ENCODE data around the gene HCFC1R1.

HCFC1R1 gene

DNA sequence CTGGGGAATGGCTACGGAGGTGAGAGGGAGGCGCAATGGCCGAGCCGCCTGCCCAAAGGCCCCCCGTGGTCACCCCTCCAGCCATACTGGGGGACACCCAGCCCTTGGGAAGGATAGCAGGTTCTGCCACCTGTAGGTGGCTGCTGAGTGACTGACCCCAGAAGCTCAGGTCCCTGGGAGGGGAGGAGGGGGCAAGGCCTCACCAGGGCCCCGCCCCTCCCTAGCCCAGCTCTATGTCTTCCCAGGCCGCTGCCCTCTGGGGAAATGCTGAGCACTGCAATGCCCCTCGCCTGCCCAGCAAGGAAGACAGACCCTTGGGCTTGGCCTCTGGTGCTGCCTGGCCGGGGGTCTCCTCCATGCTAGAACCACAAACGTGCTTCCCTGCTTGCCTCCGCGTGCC is 22.4 kb downstream of the HCFC1R1 start:
- in situ Hi-C loops (cut with MboI; ENCODE audit: low sequenced_read_pairs), result no loop called here

DNA sequence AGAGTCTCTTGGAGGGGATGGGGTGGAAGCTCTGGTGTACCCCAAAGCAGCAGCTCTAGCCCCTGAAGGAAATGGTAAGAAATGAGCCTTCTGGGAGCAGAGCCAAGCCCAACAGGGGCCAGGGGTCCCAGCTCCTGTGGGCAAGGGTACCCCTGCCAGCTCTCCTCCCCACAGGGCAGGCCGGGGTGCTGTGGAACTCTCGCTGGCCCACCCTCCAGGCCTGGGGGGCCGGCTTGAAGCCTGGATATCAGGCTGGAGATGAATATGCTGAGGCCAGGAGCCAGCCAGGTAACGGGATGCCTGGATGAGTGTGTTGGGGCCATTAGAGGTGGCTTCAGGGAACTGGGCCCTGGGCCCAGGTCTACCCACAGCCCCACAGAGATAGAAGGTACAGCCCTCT is 23.2 kb downstream of the HCFC1R1 start:
- in situ Hi-C loops (cut with MboI; ENCODE audit: low sequenced_read_pairs), result no loop called here

DNA sequence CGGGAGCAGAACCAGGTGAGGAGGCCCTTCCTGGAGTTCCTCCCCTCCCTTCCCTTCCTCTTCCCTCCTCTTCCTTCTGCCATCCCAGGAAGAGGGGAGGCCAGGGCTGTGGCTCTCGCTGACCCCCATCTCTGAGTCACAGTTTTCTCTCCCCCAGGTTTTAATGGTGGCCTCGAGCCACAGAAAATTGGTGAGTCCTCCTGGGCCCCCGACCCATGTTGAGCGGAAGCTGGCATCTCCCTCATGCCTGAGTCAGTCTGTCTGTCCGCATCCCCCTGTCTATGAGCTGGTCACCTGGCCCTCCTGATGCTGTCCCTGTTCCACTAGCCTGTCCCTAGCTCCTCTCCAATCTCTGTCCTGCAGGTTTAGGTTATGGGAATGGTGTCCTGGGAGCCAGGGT is 23.8 kb downstream of the HCFC1R1 start:
- in situ Hi-C loops (cut with MboI; ENCODE audit: low sequenced_read_pairs), result no loop called here

DNA sequence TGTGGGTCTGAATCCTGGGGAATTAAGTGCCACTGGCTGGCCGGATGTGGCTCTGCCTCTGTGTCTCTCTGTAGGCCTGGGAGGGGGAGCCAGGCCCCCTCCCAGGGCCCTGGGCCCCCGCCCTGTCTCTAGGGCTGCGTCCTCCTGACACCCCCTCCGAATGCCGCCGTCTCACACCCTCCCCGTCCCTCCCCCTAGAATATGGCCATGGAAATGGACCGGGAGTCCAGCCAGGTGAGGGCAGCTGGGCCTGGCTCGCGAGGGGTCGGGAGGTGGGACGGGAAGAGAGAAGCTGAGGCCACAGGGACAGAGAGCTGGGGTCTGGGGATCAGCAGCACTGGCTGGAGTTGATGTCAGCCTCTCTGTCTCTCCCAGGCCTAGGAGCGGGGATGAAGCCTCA is 27.4 kb downstream of the HCFC1R1 start:
- in situ Hi-C loops (cut with MboI; ENCODE audit: low sequenced_read_pairs), result no loop called here

DNA sequence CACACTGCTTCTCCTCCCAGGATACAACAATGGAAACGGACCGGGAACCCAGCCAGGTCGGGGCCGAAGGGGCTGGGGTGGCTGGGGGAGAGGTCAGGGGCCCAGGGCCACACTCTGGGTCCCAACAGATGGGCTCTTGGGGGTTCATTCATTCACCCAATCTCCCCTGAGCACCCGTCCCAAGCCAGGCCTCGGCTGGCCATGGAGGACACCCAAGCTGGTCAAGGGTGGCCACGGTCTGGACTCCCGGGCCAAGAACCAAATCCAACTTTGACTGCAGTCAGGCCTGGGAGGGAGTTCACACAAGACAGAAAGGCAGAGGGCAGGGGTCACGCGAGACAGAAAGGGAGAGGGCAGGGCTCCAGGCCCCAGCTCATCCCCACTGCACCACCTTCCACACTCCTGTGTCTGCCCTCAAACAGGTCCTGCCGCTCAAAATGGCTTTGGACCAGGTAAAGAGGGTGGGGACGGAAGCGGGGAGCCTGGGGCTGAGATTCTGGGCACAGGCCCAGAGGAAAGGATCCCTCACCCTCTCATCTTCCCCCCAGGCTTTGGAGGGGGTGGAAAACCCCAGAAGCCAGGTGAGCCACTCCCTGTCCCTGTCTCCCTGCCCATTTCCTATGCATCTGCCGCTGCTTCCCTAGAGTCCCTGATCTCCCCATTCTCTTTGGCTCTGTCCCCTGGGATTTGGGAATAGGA is 31.2 kb downstream of the HCFC1R1 start:
- in situ Hi-C loops (cut with MboI; ENCODE audit: low sequenced_read_pairs), result no loop called here

DNA sequence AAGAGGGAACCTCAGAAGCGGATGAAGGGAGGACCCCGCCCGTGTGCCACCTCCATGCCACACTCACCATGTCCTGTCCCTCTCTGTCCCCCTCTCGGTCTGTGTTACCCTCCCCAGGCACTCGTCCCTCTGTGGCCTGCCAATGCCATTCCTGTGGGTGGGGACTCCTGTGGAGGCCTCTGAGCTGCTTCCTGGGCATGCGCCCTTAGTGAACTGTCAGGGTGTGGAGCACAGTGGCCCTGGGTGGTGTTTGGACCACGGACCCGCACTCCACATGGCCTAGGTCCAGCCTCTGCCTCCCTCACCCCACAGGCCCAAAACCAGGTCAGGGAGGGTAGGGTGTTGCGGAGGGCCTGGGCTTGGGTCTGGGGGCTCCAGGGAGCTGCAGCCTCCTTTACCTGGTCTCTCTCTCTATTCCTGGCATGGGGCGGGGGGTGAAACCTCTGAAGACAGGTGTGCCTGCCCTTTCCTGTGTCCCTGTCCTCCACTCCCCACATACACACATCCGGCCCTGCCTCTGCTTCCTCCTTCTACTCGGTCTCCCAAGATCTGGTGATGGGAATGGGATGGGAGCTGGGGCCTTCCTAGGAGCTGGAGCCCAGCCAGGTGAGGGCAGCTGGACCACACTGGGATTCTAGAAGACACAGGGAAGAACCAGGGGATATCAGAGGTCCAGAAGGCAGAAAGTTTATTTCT is 32.0 kb downstream of the HCFC1R1 start:
- in situ Hi-C loops (cut with MboI; ENCODE audit: low sequenced_read_pairs), result no loop called here

DNA sequence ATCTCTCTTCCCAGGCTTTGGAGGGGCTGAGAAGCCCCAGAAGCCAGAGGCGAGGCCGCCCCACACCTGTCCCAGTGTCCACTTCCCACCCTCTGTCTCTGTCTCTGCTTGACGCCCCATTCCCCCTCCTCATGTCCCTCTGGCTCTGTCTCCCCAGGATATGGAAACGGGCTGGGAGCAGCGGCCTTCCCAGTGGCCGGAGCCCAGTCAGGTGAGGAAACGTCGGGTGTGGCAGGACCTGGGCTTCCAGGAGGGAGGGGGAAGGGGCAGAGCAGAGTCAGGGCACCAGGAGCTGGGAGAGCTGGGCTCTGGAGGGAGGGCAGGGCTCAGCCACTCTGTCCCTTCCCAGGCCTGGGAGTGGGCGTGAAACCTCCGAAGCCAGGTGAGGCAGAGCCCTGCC is 32.9 kb downstream of the HCFC1R1 start:
- in situ Hi-C loops (cut with MboI; ENCODE audit: low sequenced_read_pairs), result no loop called here

DNA sequence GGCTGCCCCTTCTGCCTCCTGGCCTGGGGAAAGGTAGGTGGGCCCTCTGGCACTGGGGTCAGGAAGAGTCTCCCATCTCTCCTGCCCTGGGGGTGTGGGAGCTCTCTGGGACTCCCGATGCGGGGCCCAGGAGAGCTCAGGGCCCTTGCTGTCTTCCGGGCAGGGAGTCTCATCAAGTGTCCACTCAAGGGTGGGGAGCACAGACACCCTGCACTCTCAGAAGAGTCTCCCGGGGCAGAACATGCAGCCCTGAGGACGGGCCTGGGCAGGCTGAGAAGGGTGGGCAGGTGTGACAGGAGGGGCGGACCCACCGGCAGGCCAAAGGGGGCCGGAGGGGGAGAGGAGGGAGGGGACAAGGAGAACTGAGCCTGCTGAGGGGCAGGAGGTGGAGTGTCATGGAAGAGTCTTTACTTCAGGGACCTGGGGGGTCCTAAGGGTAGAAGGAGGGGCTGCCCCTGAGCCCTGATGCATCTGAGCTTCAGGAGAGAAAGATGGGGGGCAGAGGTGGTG is 35.1 kb downstream of the HCFC1R1 start:
- in situ Hi-C loops (cut with MboI; ENCODE audit: low sequenced_read_pairs), result no loop called here

DNA sequence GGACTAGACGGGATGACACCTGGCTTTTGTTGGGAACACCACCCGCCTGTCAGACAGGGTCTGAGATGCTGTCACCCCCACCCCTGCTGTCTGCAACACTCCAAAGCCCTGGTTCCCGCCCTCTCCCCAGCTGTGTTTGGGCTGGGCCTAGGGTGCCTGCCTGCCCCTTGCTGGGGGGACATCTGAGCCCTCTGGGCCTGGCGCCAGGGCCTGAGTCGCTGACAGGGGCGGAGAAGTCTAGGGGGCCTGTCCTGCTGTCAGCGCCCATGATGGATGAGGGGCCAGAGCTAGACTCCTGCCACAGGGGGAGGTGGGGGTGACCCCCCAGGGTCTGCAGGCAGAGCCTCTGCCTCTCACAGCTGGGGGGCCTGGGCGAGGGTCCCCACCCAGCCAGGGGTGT is 35.9 kb downstream of the HCFC1R1 start:
- in situ Hi-C loops (cut with MboI; ENCODE audit: low sequenced_read_pairs), result no loop called here

DNA sequence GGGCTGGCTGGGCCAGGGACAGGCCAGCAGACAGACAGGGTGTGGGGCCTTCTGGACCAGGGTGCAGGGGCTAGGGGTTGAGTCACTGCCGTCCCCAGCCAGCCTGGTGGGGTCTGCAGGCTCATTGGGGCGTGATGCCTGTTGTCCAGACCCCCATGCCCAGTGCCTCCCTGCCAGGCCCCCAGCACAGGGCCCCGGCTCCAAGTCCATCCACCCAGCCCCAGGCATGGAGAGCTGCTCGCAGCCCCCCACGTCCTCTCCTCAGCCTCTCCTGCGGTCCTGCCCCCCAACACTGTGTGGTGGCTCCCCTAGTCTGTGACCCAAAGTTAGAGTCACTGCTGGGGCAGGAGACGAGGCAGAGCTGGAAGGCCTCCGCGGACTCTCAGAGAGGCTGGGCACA is 36.5 kb downstream of the HCFC1R1 start:
- in situ Hi-C loops (cut with MboI; ENCODE audit: low sequenced_read_pairs), result no loop called here

DNA sequence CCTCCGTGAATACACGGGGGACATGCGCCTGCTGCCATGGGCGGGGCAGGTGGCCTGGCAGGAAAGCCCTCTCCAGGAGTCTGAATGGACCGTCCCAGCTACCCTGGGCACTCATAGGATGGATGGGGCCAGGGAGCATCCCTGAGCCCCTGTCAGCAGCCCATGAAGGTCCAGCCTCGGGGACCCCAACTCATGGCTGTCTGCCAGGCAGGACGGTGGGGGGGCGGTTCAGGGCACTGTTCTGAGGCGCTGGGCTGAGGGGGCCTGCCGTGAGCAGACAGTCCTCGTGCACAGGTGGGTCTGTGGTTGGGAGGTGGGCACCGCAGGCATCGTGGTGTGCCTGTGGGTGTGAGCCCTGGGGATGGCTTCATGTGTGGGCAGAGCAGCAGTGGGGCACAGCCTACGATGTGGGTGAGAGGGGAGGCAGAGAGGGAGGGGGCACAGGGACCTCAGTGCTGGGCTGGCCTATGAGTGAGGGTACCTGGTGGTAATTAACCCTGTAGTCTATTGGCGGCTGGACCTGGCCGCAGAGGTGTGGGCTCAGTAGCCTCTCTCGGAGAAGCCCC is 37.0 kb downstream of the HCFC1R1 start:
- in situ Hi-C loops (cut with MboI; ENCODE audit: low sequenced_read_pairs), result no loop called here

DNA sequence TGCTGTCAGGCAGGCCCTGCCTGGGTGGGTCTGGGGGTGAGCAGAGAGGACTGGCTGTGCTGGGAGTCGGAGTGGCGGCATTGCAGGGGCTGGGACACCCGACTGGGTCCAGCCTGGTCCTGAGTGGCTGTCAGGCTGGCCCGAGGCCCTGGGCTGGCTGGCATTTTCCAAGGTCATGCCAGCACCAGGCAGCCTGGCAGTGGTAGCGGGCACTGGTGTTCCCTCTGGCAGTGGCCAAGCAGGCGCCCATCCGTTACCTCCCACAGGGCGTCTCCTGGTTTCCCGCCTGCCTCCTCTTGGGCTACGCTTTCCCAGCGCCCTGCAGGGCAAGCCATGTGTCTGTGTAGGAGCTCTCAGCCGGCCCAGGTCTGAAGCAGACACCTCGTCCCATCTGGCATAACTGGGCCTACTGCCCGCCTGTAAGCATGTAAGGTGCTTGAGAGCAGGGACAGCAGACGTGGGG is 37.8 kb downstream of the HCFC1R1 start:
- in situ Hi-C loops (cut with MboI; ENCODE audit: low sequenced_read_pairs), result no loop called here

DNA sequence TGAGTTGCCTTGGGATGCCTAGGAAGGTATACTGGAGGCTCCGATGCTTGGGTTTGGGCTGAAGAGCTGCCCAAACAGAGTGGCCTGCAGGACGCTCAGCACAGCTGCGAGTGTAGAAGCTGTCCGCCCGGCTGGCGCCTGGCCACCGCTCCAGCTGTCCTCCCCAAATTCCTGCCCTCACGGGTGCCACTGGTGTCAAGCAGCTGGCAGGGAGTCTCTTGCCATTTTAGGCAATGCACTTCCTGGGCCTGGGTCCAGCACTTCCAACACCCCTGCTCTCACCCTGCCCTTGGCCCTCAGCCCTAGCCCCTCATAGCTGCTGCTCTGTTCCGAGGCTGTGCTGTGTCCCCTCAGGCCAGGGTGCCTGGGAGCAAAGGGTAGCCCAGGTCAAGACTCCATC is 38.3 kb downstream of the HCFC1R1 start:
- in situ Hi-C loops (cut with MboI; ENCODE audit: low sequenced_read_pairs), result no loop called here

DNA sequence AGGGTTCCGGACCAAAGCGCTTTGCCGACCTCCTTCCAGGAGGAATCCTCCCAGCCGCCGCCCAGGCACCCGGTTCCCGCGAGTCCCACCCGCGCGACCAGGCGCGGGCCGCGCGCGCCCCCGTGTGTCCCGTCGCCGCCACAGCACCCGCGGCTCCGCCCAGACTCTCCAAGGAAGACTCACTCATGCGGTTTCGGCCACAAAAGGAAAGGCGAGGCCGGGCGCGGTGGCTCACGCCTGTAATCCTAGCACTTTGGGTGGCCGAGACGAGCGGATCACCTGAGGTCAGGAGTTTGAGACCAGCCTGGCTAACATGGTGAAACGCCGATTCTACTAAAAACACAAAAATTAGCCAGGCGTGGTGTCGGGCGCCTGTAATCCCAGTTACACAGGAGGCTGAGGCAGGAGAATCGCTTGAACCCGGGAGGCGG is 40.0 kb downstream of the HCFC1R1 start:
- in situ Hi-C loops (cut with MboI; ENCODE audit: low sequenced_read_pairs), result no loop called here

DNA sequence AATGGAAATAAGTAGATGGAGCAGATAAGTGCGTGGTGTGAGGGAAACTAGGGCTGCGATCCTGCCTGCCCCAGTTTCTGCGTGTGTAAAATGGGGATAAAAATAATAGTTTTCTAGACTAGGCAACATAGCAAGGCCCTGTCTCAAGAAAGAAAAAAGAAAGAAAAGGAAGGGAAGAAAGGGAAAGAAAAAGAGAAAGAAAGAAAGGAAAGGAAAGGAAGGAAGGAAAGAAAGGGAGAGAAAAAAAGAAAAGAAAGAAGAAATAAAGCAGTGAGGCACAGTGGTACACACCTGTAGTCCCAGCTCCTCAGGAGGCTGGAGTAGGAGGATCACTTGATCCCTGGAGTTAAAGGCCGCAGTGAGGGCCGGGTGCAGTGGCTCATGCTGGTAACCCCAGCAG is 41.3 kb downstream of the HCFC1R1 start:
- in situ Hi-C loops (cut with MboI; ENCODE audit: low sequenced_read_pairs), result no loop called here

DNA sequence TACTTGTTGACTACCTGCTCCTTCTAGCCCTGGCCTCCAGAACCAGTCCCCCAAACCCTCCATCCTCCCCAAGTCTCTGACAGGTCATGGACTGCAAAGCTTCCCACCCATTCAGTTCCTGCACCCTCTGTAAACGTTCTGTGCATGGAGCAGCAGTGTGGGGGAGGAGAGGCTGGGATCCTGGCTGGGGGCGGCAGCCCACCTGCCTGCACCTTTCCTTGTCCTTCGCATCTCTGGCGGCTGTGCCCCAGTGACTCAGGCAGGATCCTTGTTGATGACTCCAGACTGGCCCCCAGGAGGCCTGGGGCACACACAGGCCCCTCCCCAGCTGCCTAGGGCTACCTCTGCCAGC is 41.9 kb downstream of the HCFC1R1 start:
- in situ Hi-C loops (cut with MboI; ENCODE audit: low sequenced_read_pairs), result no loop called here

DNA sequence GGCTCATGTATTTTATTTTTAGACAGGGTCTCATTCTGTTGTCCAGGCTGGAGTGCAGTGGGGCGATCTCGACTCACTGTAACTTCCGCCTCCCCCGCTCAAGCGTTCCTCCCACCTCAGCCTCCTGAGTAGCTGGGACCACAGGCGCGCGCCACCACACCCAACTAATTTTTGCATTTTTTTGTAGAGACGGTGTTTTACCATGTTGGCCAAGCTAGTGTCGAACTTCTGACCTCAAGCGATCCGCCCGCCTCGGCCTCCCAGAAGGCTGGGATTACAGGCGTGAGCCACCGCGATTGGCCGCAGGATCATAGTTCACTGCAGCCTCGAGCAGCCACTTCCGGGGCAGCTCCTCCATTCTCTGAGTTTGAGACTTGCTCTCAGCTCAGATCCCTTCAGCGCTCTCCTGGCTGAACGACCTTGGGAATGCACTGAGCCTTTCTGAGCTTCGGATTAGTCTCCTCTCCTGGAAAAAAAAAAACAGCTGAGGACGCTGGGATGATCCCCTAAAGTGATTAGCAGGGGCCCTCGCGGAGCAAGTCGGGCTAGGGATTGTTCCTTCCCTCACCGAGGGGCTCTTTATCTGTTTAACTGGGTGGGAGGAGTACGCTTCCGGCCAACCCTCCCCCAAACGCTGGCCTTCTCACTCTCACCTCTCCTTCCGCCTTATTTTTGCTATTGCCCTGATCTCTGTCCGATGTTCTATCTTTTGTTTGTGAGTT is 42.4 kb downstream of the HCFC1R1 start:
- in situ Hi-C loops (cut with MboI; ENCODE audit: low sequenced_read_pairs), result no loop called here

DNA sequence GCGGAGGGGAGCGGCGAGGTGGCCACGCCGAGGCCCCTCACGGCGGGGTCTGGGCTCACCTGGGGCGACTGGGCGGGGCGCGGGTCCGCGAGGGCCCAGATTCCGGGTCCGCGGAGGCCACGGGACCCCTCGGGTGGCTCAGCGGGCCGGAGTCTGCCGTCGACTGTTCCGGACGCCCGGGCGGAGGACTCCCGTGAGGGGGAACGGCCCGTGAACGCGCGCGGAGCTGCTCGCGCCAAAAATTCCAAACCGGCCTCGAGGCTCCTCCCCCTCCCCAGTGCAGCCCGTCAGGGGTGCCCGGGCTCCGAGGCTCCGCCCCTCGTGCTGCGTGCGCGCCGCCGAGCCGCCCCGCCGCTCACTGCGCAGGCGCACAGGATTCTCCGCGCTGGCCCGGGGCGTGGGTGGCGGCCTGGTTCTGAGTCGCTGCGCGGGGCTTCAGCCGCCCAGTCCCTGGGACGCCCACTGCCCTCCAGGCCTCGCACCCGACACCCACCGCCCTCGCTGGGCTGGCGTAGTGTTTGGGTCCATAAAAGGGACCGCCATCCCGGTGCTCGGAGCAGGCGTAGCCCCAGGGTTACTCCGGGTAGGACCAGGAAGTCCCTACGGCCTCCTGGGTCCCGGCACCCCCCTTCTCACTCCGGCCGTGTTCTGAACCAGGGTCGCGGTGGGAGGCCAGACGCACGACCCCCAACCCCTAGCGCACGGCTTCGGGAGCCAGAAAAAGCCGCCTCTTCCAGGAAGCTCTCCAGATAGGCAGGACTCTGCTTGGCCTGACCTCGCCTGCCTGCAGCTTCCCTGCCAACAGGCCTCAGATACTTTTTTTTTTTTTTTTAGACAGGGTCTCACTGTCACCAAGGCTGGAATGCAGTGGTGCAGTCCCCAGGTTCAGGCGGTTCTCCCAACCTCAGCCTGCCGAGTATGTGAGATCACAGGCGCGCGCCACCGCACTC is 43.2 kb downstream of the HCFC1R1 start, which contains the start of gene PKMYT1:
Gene PKMYT1 (minus strand): TSS at position 220 of the 950 bp plus-strand sequence. CDS start 789 bp downstream, outside the sequence.
- in situ Hi-C loops (cut with MboI; ENCODE audit: low sequenced_read_pairs), result no loop called here

DNA sequence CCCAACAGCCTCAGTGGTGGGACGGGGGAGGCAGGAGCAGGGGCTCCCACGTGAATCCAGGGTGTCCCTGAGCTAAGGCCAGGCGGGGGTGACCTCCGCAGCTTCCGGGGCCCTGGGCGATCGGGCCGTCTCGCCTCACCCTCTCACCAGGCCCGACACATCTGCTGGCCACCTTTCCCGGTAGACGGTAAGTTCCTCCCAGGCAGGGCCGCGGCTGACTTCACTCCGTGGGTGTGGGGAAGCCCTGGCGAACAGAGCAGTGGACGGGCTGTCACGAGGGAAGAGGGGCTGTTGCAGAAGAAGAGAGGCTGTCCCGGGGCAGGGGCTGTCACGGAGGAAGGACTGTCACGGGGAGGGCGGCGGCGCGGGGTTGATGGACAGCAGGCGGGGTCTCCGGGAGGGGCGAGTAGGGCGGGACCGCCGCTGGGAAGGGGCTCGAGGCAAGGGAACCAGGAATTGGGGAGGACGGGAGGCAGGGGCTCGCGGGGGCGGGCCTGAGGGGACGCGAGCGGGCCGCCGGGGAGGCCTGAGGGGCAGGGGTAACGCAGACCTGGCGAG is 44.0 kb downstream of the HCFC1R1 start:
- in situ Hi-C loops (cut with MboI; ENCODE audit: low sequenced_read_pairs), result no loop called here

DNA sequence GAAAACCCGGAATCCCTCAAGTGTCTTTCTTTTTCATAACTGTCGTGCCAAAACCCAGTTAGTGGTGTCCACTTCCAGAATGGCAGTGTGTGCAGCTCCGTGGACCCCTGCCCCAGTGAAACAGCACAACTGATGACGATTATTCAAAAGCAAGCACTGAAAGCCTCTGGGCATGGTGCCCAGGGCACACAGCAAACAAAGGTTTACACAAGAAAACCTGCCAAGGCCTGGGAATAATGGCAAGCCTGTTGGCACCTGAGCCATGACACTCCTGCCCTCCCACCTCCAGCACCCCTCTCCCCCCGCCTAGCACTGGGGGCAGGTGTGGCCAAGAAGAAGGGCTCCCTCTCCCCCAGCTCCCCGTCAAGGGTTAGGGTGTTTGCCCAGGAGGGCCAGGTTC is 46.3 kb downstream of the HCFC1R1 start:
- in situ Hi-C loops (cut with MboI; ENCODE audit: low sequenced_read_pairs), result no loop called here

All from hTERT RPE-1 (cell line).